Ascending aorta (tissue), 2 donors: ENCODE data around the gene ZNF606. TPM values are rescaled to one million over a fixed set of nuclear protein-coding genes. Genes with fewer than 3 reads are reported as not detected.

ENCODE experiments used
- DNase-seq, 2 donors: peaks; one replicate each; pipeline ENCODE4 v3.0.0-alpha.2; 2019; ENCODE audit warnings: low spot score in 2 of 2
- H3K27ac ChIP-seq, 2 donors: fragments of 200-600 bp; sonication (generic); one replicate each; pipeline ENCODE4 v1.5.1; 2016 to 2017; ENCODE audit warnings: mild to moderate bottlenecking in 1 of 2
- H3K27me3 ChIP-seq: fragments of 200-600 bp; sonication (generic); one replicate; pipeline ENCODE4 v1.5.1; 2017
- H3K36me3 ChIP-seq, 2 donors: fragments of 200-600 bp; sonication (generic); one replicate each; pipeline ENCODE4 v1.5.1; 2016
- H3K4me1 ChIP-seq, 2 donors: fragments of 200-600 bp; sonication (generic); one replicate each; pipeline ENCODE4 v1.5.1; 2016 to 2017; ENCODE audit warnings: mild to moderate bottlenecking in 1 of 2
- H3K4me3 ChIP-seq, 2 donors: fragments of 200-600 bp; sonication (generic); one replicate each; pipeline ENCODE4 v1.5.1; 2016 to 2017; ENCODE audit warnings: mild to moderate bottlenecking in 1 of 2
- H3K9me3 ChIP-seq, 2 donors: fragments of 200-600 bp; sonication (generic); one replicate each; pipeline ENCODE4 v1.5.1; 2016
- intact Hi-C: fragments of 100-400 bp; cut with DNase I; formaldehyde crosslinking; loops from one replicate; pipeline ENCODE4 v1.15.1; 2023
- total RNA-seq: library from RNA; depleted of rRNA; stranded (reverse); fragments of >200 nt; gene quantifications from one replicate; pipeline ENCODE4 v1.1.0, GENCODE V29; 2016
- TF ChIP-seq, protein P1 (sequence below), 3 experiments: fragments of 200-600 bp in 2 of 3; fragments of 450-650 bp in 1 of 3; sonication (generic) in 2 of 3; IDR thresholded peaks; one replicate each; pipeline ENCODE4 v1.5.1; 2016 to 2019; ENCODE audit warnings: antibody characterized with exemption in 3 of 3, mild to moderate bottlenecking in 1 of 3, moderate library complexity in 1 of 3

ZNF606 gene
- total RNA-seq, 1 donor from 2014 or later, result 1.5 TPM

DNA sequence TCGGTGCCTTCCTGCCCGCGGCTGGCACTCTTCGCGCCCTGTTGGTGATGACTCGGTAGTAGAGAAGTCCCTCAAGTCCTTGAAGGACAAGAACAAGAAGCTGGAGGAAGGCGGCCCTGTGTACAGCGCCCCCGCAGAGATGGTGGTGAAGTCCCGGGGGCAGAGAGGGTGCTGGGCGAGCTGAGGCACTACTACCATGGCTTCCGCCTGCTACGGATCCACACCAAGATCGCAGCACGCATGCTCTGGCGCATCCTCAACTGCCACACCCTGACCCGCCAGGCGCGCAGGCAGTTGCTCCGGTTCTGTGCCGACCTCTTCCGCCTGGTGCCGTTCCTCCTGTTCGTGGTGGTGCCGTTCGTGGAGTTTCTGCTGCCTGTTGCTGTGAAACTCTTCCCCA lies 42.3 kb upstream of the ZNF606 start:
- intact Hi-C loops, result no loop called here
- TF ChIP-seq, protein P1, sequence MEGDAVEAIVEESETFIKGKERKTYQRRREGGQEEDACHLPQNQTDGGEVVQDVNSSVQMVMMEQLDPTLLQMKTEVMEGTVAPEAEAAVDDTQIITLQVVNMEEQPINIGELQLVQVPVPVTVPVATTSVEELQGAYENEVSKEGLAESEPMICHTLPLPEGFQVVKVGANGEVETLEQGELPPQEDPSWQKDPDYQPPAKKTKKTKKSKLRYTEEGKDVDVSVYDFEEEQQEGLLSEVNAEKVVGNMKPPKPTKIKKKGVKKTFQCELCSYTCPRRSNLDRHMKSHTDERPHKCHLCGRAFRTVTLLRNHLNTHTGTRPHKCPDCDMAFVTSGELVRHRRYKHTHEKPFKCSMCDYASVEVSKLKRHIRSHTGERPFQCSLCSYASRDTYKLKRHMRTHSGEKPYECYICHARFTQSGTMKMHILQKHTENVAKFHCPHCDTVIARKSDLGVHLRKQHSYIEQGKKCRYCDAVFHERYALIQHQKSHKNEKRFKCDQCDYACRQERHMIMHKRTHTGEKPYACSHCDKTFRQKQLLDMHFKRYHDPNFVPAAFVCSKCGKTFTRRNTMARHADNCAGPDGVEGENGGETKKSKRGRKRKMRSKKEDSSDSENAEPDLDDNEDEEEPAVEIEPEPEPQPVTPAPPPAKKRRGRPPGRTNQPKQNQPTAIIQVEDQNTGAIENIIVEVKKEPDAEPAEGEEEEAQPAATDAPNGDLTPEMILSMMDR (IDR thresholded peaks at IDR 0.05), result no peak
- no peaks in the 10 kb centered on the region for H3K36me3 ChIP-seq
- no peak overlapping the region for H3K4me3 ChIP-seq
- DNase-seq, result no peak
- peaks cover 44 to 64% of the 10 kb centered on the region in 2 donors for H3K9me3 ChIP-seq
- H3K27me3 ChIP-seq, result no peaks in the 10 kb centered on the region
- no peak overlapping the region for H3K27ac ChIP-seq
- no peaks in the 10 kb centered on the region for H3K4me1 ChIP-seq

DNA sequence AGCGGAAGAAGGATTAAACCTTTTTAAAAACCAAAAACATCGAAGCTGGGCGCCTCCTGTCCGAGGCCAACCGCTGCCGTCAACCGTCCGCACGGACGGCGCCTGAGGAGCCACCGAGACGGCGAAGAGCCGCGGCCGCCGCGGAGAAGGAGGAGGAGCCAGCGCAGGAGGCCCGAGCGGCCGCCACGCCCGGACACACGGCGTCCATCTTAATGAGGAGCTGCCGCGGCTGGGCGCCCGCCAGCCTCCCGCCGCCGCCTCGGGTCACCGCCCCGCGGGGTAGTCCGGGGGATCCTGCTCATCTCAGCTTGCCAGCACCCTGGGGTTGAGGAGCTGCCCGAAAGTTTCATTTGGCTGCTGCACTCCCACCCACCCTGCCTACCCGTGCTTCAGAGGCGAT lies 41.8 kb upstream of the ZNF606 start:
- no peak overlapping the region for H3K27ac ChIP-seq
- intact Hi-C loops, result no loop called here
- no peak for DNase-seq
- H3K36me3 ChIP-seq, result no peaks in the 10 kb centered on the region
- H3K4me3 ChIP-seq, result no peak overlapping the region
- no peaks in the 10 kb centered on the region for H3K4me1 ChIP-seq
- TF ChIP-seq, protein P1 (IDR thresholded peaks at IDR 0.05), result no peak
- no peaks in the 10 kb centered on the region for H3K27me3 ChIP-seq
- peaks cover 45 to 64% of the 10 kb centered on the region in 2 donors for H3K9me3 ChIP-seq

DNA sequence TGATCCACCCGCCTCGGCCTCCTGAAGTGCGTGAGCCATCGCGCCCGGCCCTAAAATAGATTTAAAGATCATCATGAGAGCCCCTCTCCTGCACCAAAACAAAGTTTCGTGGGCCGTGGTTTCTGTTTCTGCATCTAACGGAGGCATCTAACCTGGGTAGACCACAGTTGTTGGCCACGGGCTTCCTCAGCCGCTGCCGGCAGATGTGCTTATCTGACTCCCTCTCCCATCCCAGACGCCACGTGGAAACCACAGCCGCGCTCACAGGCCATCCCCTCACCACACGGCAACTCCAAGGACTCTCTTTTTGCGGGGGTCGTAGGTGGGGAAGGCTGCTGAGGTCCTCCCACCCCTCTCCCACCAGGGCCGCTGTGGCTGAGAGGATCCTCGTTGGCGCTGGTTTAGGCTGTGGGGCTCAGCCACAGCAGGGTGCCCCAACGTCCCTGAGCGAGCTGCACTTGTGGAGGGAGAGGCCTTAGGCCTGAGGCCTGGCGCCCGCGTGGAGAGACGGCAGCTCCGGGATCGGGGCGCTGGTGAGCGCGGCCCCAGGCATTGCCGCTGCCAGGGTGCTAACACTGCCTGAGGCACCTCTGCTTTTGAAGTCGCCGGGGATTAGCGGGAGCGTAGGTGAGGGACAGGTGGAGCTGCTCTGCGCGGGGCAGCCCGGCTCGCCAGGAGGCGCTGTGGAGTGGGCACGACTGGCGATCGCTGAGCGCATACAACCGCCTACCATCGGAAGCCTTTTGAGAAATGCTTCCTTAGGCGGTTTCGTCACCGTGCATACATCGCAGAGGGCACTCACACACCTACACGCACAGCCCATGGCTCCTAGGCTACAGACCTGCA lies 40.1 kb upstream of the ZNF606 start:
- Histone ChIP-seq H3K4me1 (no peaks in the 10 kb centered on the region), H3K27ac (no peak overlapping the region), H3K27me3 (peaks cover 5% of the 10 kb centered on the region), H3K36me3 (no peaks in the 10 kb centered on the region), H3K4me3 (no peak overlapping the region), H3K9me3 (peaks cover 40 to 70% of the 10 kb centered on the region in 2 donors)
- no peak for DNase-seq
- intact Hi-C loops, result no loop called here
- TF ChIP-seq, protein P1 (IDR thresholded peaks at IDR 0.05), result no peak

DNA sequence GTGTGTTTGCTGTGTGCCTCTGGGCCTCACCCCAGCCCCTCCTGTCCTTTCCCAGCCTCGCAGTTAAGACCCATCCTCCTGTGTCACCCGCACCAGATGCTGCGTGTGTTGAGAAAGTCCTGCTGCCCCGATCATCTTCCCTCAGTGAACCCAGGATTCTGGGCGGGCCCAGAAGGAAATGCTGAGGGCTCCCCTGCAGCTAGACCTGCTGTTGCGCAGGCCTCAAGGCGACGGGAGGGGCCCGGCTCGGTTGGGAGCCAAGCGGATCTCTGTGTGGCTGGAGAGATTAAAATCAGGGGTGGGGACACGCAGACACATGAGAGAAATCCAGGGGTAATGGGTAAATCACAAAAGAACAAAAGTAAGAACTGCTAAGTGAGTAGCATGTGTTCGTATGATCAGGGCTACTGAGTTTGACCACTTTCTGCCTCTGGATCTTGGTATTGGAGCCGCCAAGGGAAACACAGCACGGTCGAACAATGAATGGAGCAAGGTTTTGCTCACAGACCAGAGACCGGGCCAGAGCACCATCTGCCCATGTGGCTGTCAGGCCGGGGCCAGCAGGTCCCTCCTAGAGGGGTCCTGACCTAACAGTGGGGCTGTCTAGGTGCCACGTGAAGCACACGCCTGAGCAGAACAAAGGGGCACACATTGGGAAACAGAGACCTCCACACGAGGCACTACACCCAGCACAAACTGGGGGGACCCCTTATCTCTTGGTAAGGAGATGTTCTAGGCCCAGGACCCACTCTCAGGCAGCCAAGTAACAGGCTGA lies 38.3 kb upstream of the ZNF606 start:
- Histone ChIP-seq H3K9me3 (peaks cover 40 to 72% of the 10 kb centered on the region in 2 donors), H3K27ac (no peak overlapping the region), H3K36me3 (no peaks in the 10 kb centered on the region), H3K27me3 (peaks cover 5% of the 10 kb centered on the region), H3K4me3 (no peak overlapping the region), H3K4me1 (no peaks in the 10 kb centered on the region)
- TF ChIP-seq, protein P1 (IDR thresholded peaks at IDR 0.05), result no peak
- no peak for DNase-seq
- intact Hi-C loops, result no loop called here

DNA sequence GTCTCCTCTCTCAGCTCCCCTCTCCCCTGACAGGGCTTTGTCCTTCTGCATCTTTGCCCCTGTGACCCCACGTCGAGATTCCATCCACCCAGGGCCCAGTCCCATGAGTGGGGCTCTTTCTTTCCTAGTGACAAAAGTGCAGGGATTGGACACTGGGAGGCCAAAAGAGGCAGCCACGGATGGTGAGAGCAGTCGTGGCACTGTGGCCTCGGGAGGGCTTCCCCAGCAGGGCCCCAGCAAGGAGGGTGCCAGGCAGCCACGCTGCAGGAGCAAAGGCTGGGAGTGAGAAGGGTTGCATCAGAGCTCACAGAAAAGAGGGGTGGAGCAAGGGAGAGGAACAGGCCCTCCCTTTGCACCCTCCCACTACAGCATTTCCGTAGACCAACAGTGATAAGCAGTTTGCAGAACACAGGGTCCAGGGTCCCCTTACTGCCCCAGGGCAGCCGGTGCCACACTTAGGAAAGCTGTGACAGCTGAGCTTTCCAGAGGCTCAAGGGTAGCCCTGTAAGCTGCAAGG lies 36.1 kb upstream of the ZNF606 start:
- H3K9me3 ChIP-seq, result peaks cover 22 to 56% of the 10 kb centered on the region in 2 donors
- H3K4me3 ChIP-seq, result no peak overlapping the region
- H3K36me3 ChIP-seq, result no peaks in the 10 kb centered on the region
- TF ChIP-seq, protein P1 (IDR thresholded peaks at IDR 0.05), result no peak
- no peak overlapping the region for H3K27ac ChIP-seq
- H3K27me3 ChIP-seq, result peaks cover 5% of the 10 kb centered on the region
- intact Hi-C loops, result no loop called here
- no peak for DNase-seq
- no peaks in the 10 kb centered on the region for H3K4me1 ChIP-seq
